Lower leg skin (tissue), 4 donors: ENCODE results near the gene CARMIL3. TPM values are rescaled to one million over a fixed set of nuclear protein-coding genes. Genes with fewer than 3 reads are reported as not detected.

Source experiments
- total RNA-seq, 4 donors: library from RNA; depleted of rRNA; stranded (reverse); fragments of >200 nt; gene quantifications; one replicate each; pipeline ENCODE4 v1.1.0, GENCODE V29; 2016

Gene CARMIL3
- total RNA-seq, 4 donors from 2014 or later, result 2.8 to 7.6 (median 5.2) TPM

Other genes with a start within 250 kb of the CARMIL3 start
- gene DHRS4, start 98.2 kb upstream of the CARMIL3 start, total RNA-seq, result 10 to 100 TPM; 29.9 to 54.0 (median 38.9) TPM
- gene DHRS4L2, start 63.1 kb upstream of the CARMIL3 start, total RNA-seq, result 10 to 100 TPM; 15.8 to 40.4 (median 23.3) TPM
- under 1 TPM in 1 of 4 donors, not detected in 3; 0.39 TPM for gene CPNE6, start 19.6 kb downstream of the CARMIL3 start, total RNA-seq
- 10 to 100 TPM; 15.4 to 29.0 (median 21.0) TPM for gene PCK2, start 42.3 kb downstream of the CARMIL3 start, total RNA-seq
- gene DCAF11, start 62.8 kb downstream of the CARMIL3 start, total RNA-seq, result 100 to 1,000 TPM in 1 of 4 donors, 10 to 100 TPM in 3; 53.3 to 134 (median 64.3) TPM
- gene NRL, start 62.9 kb downstream of the CARMIL3 start, total RNA-seq, result 1 to 10 TPM in 2 of 4 donors, under 1 TPM in 1, not detected in 1; 0.52 to 2.4 (median 2.2) TPM
- gene FITM1, start 78.7 kb downstream of the CARMIL3 start, total RNA-seq, result 1 to 10 TPM in 2 of 4 donors, under 1 TPM in 1, not detected in 1; 0.61 to 1.3 (median 1.0) TPM
- 100 to 1,000 TPM in 3 of 4 donors, 10 to 100 TPM in 1; 81.3 to 125 (median 114) TPM for gene PSME1, start 84.2 kb downstream of the CARMIL3 start, total RNA-seq
- 10 to 100 TPM; 13.3 to 21.8 (median 20.6) TPM for gene EMC9, start 89.6 kb downstream of the CARMIL3 start, total RNA-seq
- 10 to 100 TPM; 23.2 to 50.2 (median 31.2) TPM for gene PSME2, start 94.6 kb downstream of the CARMIL3 start, total RNA-seq
- gene RNF31, start 95.5 kb downstream of the CARMIL3 start, total RNA-seq, result 10 to 100 TPM; 53.1 to 98.6 (median 77.3) TPM
- gene IRF9, start 109.3 kb downstream of the CARMIL3 start, total RNA-seq, result 10 to 100 TPM; 36.1 to 54.1 (median 44.2) TPM
- gene REC8, start 120.1 kb downstream of the CARMIL3 start, total RNA-seq, result 1 to 10 TPM; 1.2 to 7.1 (median 2.4) TPM
- 10 to 100 TPM; 25.1 to 40.0 (median 32.6) TPM for gene IPO4, start 136.8 kb downstream of the CARMIL3 start, total RNA-seq
- 10 to 100 TPM; 44.6 to 64.4 (median 52.9) TPM for gene TM9SF1, start 143.4 kb downstream of the CARMIL3 start, total RNA-seq
- gene TSSK4, start 153.7 kb downstream of the CARMIL3 start, total RNA-seq, result not detected
- gene CHMP4A, start 161.5 kb downstream of the CARMIL3 start, total RNA-seq, result 10 to 100 TPM; 50.3 to 99.6 (median 68.1) TPM
- 10 to 100 TPM in 3 of 4 donors, 1 to 10 TPM in 1; 9.7 to 12.2 (median 10.7) TPM for gene MDP1, start 164.1 kb downstream of the CARMIL3 start, total RNA-seq
- gene NEDD8, start 180.4 kb downstream of the CARMIL3 start, total RNA-seq, result 100 to 1,000 TPM in 3 of 4 donors, 10 to 100 TPM in 1; 68.0 to 153 (median 107) TPM
- 10 to 100 TPM; 39.0 to 57.2 (median 49.0) TPM for gene GMPR2, start 180.9 kb downstream of the CARMIL3 start, total RNA-seq
- gene TINF2, start 190.6 kb downstream of the CARMIL3 start, total RNA-seq, result 10 to 100 TPM; 52.5 to 70.9 (median 60.0) TPM
- gene TGM1, start 211.2 kb downstream of the CARMIL3 start, total RNA-seq, result 100 to 1,000 TPM; 160 to 283 (median 235) TPM
- gene RABGGTA, start 219.6 kb downstream of the CARMIL3 start, total RNA-seq, result 10 to 100 TPM; 35.5 to 69.4 (median 44.7) TPM
- 100 to 1,000 TPM in 1 of 4 donors, 10 to 100 TPM in 3; 55.0 to 112 (median 90.6) TPM for gene DHRS1, start 247.8 kb downstream of the CARMIL3 start, total RNA-seq
- 10 to 100 TPM; 13.8 to 20.4 (median 17.6) TPM for gene NOP9, start 247.8 kb downstream of the CARMIL3 start, total RNA-seq